Left colon (tissue), 2 donors: Measurements from ENCODE around the gene CSF2RB. TPM values are rescaled to one million over a fixed set of nuclear protein-coding genes. Genes with fewer than 3 reads are reported as not detected.

Experiments
- ATAC-seq: fragments of 200-7000 bp; cut with Tn5 transposase; one replicate; pipeline ENCODE4 v1.9.1; 2020; ENCODE audit warnings: mild to moderate bottlenecking, moderate library complexity
- DNase-seq, 2 donors: peaks; one replicate each; pipeline ENCODE4 v3.0.0-alpha.2; 2020
- intact Hi-C, 2 donors: fragments of 100-400 bp; cut with DNase I in 1 of 2; cut with micrococcal nuclease in 1 of 2; formaldehyde crosslinking; loops; one replicate each; pipeline versions ENCODE4 v1.11.2 to v1.14.0; 2022; cut with DNase I, micrococcal nuclease
- total RNA-seq, 2 donors: library from RNA; stranded (reverse); fragmentation: NEBNext Ultra II Directional; extraction: Animal tissue kit (Norgen Biotek cat#: 25700); gene quantifications; one replicate each; pipeline ENCODE4 v1.2.1, GENCODE V29; 2021
- donor health status: DM: no; HTN: no; CAD: no.
- donor health status: DM: yes; HTN: yes; CAD: no.

The CSF2RB gene
- total RNA-seq, 2 donors from 2014 or later = 2.9 to 5.6 TPM

DNA sequence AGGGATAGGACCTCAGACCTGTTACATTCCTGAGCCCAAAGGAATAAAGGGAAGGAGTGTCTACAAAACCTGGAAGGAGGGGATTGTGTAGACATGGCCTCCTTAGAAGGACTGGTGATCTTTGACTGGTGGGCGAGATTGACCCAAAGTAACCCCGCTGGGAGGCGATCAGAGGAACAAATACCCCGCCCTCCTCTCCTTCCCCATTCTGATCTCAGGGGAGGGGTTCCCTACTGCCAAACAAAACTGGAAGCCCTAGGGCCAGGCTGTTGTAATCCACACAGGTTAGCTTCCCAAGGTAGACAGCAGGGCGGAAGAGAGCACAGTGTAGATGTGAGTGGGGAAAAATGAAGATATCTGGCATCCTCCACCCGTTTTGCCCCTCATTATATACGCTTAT lies 28.0 kb upstream of the CSF2RB start:
- intact Hi-C loops = no loop called here
- ATAC-seq = no peak
- DNase-seq = no peak

DNA sequence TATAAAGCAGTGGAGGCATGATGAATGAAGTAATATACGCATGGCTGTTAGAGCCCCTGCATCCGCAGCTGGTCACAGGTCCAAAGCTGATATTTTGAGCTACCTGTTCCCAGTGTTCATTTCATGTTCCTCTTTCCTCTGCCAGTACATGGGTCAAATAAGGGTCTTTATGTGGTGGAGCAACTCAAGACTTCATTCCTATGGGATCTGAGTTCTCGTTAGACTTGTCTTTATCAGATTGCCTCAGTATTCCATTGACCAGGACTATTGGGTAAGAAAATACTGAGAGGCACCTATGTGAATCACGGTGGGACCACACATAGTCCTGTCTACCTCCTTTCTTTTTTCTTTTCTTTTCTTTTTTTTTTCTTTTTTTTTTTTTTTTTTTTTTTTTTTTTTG lies 27.4 kb upstream of the CSF2RB start:
- intact Hi-C loops = no loop called here
- DNase-seq (no peak), ATAC-seq (no peak)

DNA sequence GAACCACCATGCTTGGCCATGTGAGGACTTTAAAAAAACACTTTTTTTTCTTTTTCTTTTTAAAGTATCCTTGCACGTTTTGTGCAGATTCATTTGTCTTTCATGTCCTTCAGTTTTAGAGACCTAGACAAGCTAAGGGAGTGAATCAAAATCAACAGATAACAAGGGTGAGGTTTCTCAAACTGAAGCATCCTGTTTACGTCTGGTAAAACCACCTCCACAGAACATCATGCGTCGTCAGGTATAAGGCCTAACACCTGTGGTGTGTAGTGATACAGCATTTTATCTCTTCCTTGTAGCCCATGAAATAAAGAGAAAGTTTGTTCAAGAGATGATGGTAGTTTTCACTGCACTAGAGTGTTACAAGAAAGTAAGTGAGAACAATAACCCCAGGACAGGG lies 26.3 kb upstream of the CSF2RB start:
- DNase-seq = no peak
- no peak for ATAC-seq
- intact Hi-C loops = no loop called here

DNA sequence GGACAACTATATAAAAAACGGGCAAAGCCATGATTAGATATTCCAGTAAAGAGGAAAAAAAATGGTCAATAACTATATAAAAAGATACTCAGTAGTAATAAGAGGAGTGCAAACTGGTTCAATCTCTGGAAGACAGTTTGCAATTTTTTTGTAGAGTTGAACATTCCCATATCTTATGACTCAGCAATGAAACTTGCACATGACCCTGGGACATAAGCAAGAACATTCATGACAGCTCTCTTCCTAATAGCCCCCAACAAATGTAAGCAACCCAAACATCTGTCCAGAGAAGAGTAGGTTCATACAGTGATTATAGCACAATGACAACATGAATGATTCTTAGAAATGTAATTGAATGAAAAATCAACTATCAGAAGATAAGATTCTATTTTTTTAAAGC lies 21.8 kb upstream of the CSF2RB start:
- ATAC-seq (no peak), DNase-seq (no peak)
- intact Hi-C loops = no loop called here

DNA sequence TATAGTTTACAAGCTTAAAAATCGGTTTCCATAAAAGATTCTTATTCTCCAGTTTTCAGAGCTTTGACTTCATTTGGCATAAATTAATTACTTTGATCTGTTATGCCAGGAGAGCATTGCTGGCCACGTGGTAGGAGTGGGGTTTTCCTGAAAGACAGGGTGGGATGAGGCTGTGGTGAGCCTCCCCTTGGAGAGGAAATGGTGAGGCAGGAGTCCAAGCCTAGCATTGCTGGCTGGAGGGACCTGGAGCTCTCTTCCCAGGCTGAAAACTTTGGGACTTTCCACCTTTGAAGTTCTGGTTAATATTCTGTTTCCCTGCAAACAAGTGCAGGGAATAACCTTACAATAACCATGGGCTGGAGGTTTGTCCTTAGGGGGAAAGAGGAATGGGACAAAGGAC lies 21.1 kb upstream of the CSF2RB start:
- no peak for DNase-seq
- no peak for ATAC-seq
- intact Hi-C loops = no loop called here

DNA sequence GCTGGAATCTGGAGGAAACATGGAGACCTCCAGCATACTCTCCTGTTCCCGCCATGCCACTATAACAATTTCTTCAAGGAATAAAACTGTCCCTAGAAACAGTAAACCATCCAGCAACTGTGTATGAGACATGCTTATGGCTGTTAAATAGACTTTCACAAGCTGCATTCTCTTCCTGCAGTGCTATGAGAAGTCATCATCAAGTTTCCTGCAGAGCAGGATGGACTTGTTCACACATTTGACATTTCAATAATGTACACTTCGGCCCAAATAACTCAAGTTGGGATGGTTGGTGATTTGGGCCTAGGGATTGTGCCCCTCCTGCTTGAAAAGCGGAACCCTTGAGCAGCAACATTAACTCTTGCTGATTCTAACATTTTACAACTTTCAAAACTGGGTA lies 20.2 kb upstream of the CSF2RB start:
- ATAC-seq = no peak
- DNase-seq = no peak
- intact Hi-C loops = no loop called here

DNA sequence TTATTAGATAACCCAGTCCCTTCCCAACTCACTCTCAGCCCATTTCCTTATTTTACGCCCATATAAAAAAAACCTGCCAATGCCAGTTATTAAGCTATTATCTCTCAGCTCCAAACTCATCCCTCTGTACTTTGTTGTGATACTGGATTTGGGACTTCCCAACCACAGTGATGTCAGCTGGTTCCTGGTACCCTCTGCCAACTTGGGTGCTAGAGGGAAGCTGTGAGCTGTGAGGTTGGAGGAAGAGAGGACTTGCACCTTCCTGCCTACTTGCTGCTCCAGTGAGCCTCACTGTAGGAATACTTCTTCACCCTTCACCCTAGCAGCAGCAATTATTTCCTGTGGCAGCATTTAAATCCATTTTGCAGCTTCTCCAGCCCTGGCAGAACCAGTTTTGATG lies 19.2 kb upstream of the CSF2RB start:
- intact Hi-C loops = no loop called here
- ATAC-seq (no peak), DNase-seq (no peak)

DNA sequence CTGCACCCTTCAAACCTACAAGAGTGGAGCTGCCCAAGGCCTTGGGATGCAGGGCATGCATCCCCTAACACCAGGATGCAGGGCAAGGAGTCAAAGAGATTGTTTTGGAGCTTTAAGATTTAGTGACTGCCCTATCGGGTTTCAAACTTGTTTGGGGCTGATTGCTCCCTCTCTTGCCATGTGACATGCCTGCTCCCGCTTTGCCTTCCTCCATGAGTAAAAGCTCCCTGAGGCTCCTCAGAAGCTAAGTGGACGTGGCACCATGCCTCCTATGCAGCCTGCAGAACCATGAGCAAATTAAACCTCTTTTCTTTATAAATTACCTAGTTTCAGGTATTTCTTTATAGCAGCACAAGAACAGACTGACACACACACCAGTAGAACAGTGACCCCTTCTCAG lies 15.8 kb upstream of the CSF2RB start:
- intact Hi-C loops = no loop called here
- DNase-seq = no peak
- ATAC-seq = no peak

DNA sequence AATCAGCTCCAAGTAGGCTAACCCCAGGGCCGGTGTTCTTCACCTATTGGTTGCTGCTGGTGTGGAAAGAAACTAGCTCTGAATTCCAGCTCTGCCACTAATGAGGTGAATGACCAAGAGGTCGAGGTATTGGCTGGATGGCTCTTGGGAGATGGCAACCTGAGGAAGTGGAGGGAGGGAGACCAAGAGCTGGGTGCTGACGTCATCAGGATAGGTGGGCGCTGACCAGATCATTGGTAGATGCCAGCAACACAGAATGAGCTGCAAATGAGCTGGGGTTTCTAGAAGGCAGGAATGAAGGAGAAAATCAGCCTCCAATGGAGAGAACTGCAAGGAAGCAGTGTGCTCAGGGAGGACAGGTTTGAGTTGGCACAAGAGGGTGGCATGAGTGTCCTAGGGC lies 14.7 kb upstream of the CSF2RB start:
- no peak for ATAC-seq
- intact Hi-C loops = no loop called here
- no peak for DNase-seq

DNA sequence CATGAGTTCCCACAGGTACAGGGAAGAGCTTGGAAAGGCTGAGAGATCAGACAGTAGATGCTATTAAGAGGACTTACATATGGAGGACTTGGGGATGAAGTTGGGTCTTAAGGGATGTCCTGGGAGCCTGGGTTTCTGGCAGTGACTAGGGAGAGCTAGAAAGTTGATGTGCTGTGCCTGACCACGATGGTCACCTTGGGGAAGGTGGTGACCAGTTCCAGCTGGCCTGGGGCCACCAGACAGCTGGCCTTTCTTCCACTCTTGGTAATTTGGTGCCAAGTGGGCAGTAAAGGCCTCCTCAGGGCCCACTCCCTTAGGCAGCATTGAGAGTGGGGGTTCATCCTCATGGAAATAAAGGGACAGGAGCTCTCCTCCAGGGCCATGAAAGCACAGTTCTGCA lies 13.9 kb upstream of the CSF2RB start:
- no peak for ATAC-seq
- intact Hi-C loops = no loop called here
- DNase-seq = no peak

DNA sequence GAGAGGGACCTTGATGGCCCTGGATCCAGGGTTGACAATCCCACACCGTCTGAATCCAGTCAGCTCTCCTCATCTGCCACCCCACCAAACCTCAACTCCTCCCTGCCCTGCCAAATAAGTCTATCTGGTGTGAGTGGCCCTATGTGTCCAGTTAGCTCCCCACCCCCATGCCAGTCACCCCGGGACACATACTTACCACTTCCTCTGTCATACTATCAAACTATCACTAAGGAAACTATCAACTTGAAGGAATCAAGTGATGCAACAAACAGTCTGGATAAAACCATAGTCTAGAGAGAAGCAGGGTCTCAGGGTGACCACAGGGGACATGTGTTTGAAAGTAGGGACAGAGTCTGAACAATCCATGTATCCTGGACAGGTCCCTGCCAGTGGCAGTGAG lies 13.2 kb upstream of the CSF2RB start:
- ATAC-seq (no peak), DNase-seq (no peak)
- intact Hi-C loops = no loop called here

DNA sequence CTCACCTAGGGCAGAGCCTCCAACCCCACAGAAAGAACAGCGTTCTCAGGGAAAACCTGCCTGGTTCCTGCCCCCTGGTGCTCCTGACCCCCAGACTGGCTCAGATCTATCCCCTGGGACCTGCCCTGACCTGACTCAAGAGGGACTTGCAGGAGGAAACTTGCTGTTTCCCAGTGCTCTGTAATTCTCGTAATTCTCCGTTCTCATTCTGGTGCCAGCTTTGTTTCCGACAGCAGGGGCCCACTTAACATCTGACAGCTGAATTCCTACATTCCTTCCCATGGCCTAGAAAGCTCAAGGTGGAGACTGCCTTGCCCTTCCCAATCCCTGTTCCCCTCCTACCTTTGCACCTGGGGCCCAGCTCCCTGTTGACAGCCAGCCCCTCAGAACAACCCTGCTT lies 12.5 kb upstream of the CSF2RB start:
- no peak for ATAC-seq
- intact Hi-C loops = no loop called here
- DNase-seq = no peak

DNA sequence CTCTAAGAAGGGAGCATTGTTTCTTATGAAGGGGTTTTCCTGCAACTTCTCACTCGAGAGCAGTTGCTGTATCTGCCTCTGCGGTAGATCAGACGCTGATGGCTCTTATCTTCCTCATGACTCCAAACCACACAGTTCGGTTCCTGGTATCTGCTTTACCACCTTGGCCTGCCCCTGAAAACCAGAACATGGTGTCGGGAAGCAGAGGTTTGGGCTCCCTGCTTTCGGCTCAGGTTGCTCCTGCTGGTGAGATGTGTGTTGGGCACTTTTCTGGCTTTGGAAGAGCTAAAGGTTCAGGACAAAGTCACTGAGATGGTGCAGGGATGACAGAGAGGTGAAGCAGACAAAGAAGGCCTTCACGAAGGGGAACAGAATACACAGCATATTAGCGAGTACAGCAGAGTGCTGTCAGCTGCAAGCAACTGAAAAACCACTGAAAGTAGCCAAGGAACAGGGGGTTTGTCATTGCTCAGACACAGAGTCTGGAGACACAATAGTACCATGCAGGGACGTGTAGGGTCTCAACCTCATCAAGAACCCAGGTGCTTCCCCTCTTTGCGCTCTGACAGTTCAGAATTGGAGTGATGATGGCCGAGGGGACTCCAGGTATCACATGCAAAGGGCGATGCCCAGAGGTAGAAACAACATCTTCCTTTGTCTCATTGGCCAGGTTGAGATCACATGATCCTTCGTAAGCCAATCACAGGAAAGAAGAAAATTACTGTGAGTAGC lies 11.9 kb upstream of the CSF2RB start:
- ATAC-seq (no peak), DNase-seq (no peak)
- intact Hi-C loops = no loop called here

DNA sequence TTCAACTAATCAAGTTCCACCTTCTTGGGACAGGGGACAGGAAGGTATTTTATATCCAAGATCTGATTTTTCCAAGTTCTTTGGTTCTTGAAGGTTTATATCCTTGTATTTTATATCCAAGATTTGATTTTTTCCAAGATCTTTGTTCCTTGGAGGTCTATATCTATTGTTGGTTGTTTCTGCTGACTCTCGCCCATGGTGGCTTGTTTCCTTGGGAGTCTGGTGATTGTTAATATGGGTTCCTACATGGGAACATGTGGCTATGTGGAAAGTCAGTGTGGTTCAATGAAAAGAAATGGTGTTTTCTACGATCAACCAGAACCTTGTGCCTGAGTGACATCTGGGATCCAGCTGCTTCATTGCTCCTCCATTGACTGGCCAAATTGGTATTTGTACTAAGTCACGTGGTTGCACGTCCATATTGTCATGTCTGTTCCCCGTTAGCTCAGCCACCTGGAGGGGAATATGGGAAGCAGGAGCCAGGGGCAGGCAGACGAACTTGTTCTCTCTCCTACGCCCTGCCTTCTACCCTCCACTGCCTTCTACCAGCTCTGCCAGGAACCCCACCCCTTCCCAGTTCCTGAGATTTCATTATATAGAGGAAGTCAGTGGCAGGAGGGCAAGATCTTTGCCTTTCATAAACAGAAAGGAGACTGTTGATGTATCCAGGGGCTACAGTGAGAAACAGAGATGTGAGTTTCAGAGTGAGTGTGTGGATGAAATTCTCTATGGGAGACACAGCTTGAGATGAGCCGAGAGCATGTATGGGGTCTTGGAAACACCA lies 11.1 kb upstream of the CSF2RB start:
- no peak for ATAC-seq
- no peak for DNase-seq
- intact Hi-C loops = no loop called here

DNA sequence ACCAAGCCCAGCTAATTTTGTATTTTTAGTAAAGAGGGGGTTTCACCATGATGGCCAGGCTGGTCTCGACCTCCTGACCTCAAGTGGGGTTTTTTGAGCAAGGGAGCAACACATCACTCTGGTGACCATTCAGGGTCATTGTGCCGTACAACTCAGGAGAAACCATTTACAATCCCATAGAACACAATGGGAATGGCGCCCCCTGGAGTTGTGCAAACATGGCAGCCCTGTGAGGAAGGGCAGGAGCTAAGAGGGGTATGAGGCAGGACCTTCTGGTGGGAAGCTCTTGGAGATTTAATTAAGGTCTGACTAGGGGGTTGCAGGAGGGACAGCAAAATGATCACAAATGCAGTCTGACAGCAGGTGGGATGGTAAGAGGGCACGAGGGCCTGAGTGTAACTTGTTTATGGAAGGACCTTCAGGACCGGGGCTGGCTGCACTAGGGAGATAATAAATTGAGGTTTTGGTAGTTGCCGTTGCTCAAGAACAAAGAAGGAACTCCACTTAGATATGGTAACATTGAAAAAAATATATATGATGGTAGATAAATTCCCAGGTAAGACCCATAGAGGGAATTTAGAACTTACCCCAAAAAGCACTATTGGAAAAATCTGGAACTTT lies 9.1 kb upstream of the CSF2RB start:
- no peak for DNase-seq
- intact Hi-C loops = no loop called here
- no peak for ATAC-seq

DNA sequence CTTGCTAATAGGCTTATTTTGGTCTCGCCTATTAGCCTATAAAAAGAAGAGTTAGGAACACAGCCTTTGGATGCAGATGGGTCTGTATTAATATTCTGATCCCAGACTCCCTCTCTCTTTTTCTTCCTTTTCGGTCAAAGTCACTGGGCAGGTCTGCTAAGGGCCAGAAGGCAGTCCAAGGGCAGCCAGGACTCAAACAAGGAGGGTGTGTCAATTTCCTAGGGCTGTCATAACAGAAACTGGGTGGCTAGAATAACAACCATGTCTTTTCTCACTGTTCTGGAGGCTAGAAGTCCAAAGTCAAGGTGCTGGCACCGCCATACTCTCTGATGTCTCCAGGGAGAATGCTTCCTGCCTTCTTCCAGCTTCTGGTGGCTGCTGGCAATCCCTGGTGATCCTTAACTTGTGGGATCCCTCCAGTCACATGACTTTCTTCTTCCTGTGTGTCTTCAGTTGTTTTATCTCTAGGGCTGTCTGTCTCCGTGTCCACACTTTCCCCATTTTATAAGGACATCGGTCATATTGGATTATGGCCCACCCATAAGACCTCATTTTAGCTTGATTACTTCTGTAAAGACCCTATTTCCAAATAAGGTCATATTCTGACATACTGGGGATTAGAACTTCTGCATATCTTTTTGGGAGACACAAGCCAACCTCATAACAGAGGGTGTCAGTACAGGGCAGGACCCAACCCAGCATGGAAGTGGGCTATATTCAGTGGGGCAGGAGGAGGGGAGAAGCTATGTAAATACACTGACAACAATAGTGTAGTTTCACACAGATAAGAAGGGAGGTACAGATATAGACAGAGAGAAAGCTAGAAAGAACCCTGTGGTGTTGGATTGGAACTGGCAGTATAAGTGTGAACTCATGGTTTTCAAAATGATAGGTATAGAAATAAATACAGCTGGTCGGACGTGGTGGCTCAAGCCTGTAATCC lies 5.9 kb upstream of the CSF2RB start:
- intact Hi-C loops = no loop called here
- ATAC-seq = no peak

DNA sequence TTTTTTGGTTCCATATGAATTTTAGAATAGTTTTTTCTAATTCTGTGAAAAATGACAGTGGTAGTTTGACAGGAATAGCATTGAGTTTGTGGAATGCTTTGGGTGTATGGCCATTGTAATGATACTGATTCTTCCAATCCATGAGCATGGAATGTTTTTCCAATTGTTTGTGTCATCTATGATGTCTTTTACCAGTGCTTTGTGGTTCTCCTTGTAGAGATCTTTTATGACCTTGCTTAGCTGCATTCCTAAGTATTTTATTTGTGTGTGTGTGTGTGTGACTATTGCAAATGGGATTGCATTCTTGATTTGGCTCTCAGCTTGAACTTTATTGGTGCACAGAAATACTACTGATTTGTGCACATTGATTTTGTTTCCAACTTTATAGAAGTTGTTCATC lies 3.0 kb upstream of the CSF2RB start:
- DNase-seq (no peak), ATAC-seq (no peak)
- intact Hi-C loops = no loop called here

More for the DNA sequence above, 5.9 kb upstream of the CSF2RB start:
- DNase-seq = no peak

DNA sequence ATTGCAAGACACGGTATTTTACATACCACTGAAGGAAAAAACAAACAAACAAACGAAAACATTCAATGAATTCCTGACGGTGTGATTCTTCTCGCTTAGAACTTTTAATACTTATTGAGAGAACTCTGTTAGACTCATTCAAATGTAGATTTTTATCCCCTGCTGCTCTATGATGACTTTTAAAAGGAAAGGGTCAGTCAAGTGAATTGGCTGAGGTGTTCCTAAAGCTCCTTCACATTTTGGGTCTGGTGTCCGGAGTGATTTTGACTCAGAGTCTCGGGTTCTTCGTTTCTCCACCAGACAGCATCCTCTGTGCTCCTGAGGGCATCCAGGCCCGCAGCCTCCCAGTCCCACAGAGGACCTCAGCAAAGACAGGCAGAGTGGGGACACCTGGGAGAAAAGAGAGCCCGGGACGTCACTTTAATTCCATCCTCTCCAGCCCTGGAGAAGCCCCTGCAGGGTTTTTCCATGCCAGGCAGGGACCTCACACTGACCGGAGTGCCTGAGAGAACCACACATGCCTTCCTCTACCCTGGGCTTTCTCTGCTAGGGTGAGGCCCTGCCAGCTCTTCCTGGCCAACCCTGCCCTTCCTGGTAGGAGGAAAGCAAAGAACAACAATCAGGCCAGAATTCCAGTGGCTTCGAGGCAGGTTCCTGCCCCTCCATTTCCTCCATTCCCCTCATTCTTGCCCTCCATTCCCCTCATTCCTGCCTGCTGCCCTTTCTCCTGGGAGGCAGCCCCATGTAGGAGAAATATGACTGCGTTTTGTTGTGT lies 1.4 kb upstream of the CSF2RB start:
- intact Hi-C loops = no loop called here
- DNase-seq (no peak), ATAC-seq (no peak)
